Endothelial cell (in vitro differentiated cells): ENCODE results near the gene PRMT6. TPM values are rescaled to one million over a fixed set of nuclear protein-coding genes. Genes with fewer than 3 reads are reported as not detected.
"Not testable (repeated sequence)": the region's sequence is repeated elsewhere in the genome, so short reads cannot be mapped to it uniquely, and the experiment has no call there.

Experiments used
- DNase-seq: peaks from one replicate; pipeline ENCODE4 v3.0.0; 2021; ENCODE audit warnings: low spot score
- H3K27ac Mint-ChIP-seq: one replicate; pipeline ENCODE4 v1.8.0; 2021; ENCODE audit warnings: mixed read lengths, inconsistent platforms; ENCODE audit not compliant: unreplicated experiment
- H3K27me3 Mint-ChIP-seq: one replicate; pipeline ENCODE4 v1.8.0; 2021; ENCODE audit warnings: mild to moderate bottlenecking, moderate library complexity, mixed read lengths, inconsistent platforms; ENCODE audit not compliant: unreplicated experiment
- H3K36me3 Mint-ChIP-seq: one replicate; pipeline ENCODE4 v1.8.0; 2021; ENCODE audit warnings: mild to moderate bottlenecking, low read depth, mixed read lengths, inconsistent platforms; ENCODE audit not compliant: unreplicated experiment
- H3K4me1 Mint-ChIP-seq: one replicate; pipeline ENCODE4 v1.8.0; 2021; ENCODE audit warnings: mild to moderate bottlenecking, mixed read lengths, inconsistent platforms; ENCODE audit not compliant: unreplicated experiment
- H3K4me3 Mint-ChIP-seq: one replicate; pipeline ENCODE4 v1.8.0; 2021; ENCODE audit warnings: mild to moderate bottlenecking, mixed read lengths, inconsistent platforms; ENCODE audit not compliant: unreplicated experiment
- H3K9me3 Mint-ChIP-seq: one replicate; pipeline ENCODE4 v1.8.0; 2021; ENCODE audit warnings: mixed read lengths, inconsistent platforms; ENCODE audit not compliant: unreplicated experiment
- total RNA-seq: library from RNA; stranded (reverse); fragmentation: NEBNext Ultra II Directional; extraction: Animal tissue kit (Norgen Biotek cat#: 25700); gene quantifications from one replicate; pipeline ENCODE4 v1.2.1, GENCODE V29; 2021; ENCODE audit not compliant: unreplicated experiment
- TF ChIP-seq, protein P1 (sequence below): fragments of 200-600 bp; sonication (generic); IDR thresholded peaks from one replicate; pipeline ENCODE4 v1.5.0; 2021; ENCODE audit warnings: antibody characterized with exemption; ENCODE audit not compliant: unreplicated experiment

PRMT6 gene
- total RNA-seq, 1 donor from 2014 or later = 14.0 TPM

DNA sequence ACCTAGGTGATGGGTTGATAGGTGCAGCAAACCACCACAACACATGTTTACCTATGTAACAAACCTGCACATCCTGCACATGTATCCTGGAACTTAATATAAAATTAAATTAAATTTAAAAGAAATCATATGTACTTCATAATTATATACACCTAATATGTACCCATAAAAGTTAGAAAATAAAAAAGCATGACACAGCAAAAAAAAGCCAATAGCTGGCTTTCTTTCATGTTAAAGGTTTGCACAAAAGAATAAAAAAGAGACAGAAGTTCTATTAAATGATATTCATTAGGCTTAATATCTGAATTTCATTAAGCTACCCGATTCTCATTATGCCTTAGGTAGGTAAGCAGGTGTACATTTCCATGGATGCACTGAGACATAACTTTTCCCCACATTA, 5.2 kb upstream of the PRMT6 start:
- no peak overlapping the region for H3K4me3 Mint-ChIP-seq
- no peaks in the 10 kb centered on the region for H3K36me3 Mint-ChIP-seq
- no peaks in the 10 kb centered on the region for H3K9me3 Mint-ChIP-seq
- TF ChIP-seq, protein P1, sequence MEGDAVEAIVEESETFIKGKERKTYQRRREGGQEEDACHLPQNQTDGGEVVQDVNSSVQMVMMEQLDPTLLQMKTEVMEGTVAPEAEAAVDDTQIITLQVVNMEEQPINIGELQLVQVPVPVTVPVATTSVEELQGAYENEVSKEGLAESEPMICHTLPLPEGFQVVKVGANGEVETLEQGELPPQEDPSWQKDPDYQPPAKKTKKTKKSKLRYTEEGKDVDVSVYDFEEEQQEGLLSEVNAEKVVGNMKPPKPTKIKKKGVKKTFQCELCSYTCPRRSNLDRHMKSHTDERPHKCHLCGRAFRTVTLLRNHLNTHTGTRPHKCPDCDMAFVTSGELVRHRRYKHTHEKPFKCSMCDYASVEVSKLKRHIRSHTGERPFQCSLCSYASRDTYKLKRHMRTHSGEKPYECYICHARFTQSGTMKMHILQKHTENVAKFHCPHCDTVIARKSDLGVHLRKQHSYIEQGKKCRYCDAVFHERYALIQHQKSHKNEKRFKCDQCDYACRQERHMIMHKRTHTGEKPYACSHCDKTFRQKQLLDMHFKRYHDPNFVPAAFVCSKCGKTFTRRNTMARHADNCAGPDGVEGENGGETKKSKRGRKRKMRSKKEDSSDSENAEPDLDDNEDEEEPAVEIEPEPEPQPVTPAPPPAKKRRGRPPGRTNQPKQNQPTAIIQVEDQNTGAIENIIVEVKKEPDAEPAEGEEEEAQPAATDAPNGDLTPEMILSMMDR = no peak
- no peak for DNase-seq
- no peaks in the 10 kb centered on the region for H3K4me1 Mint-ChIP-seq
- peaks cover 9% of the 10 kb centered on the region for H3K27me3 Mint-ChIP-seq
- H3K27ac Mint-ChIP-seq = no peak overlapping the region

DNA sequence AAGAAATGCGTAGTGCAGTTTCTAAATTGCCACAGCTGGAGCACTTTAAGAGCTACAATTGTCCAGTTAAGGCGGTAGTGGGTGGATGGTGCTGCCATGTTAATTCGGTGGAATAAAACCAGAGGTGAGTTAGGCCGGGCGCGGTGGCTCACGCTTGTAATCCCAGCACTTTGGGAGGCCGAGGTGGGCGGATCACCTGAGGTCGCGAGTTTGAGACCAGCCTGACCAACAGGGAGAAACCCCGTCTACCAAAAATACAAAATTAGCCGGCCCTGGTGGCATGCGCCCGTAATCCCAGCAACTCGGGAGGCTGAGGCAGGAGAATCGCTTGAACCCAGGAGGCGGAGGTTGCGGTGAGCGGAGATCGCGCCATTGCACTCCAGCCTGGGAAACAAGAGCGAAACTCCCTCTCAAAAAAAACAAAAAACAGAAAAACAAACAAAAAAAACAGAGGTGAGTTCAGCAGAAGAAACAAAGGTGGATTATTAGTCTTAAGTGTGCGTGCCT, 502 bp upstream of the PRMT6 start:
- not testable (repeated sequence) for H3K36me3 Mint-ChIP-seq, H3K9me3 Mint-ChIP-seq, H3K4me1 Mint-ChIP-seq, DNase-seq
- Mint-ChIP-seq H3K27ac (peak overlapping the region; percentile 87), H3K27me3 (peaks cover 14% of the 10 kb centered on the region), H3K4me3 (peak overlapping the region; percentile 95)

DNA sequence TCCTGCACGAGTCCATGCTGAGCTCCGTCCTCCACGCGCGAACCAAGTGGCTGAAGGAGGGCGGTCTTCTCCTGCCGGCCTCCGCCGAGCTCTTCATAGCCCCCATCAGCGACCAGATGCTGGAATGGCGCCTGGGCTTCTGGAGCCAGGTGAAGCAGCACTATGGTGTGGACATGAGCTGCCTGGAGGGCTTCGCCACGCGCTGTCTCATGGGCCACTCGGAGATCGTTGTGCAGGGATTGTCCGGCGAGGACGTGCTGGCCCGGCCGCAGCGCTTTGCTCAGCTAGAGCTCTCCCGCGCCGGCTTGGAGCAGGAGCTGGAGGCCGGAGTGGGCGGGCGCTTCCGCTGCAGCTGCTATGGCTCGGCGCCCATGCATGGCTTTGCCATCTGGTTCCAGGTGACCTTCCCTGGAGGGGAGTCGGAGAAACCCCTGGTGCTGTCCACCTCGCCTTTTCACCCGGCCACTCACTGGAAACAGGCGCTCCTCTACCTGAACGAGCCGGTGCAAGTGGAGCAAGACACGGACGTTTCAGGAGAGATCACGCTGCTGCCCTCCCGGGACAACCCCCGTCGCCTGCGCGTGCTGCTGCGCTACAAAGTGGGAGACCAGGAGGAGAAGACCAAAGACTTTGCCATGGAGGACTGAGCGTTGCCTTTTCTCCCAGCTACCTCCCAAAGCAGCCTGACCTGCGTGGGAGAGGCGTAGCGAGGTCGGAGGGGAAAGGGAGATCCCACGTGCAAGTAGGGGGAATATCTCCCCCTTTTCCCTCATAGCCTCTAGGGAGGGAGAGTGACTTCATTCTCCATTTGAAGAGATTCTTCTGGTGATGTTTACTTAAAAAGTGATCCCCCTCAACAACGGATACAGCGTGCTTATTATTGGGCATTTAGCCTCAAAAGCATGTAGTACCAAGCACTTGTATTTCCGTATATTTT, 991 bp downstream of the PRMT6 start:
- peak overlapping the region; percentile 95 for H3K4me3 Mint-ChIP-seq
- no peak overlapping the region for H3K27ac Mint-ChIP-seq
- peaks cover 9% of the 10 kb centered on the region for H3K4me1 Mint-ChIP-seq
- H3K27me3 Mint-ChIP-seq = peaks cover 14% of the 10 kb centered on the region
- no peaks in the 10 kb centered on the region for H3K36me3 Mint-ChIP-seq
- DNase-seq = peak; percentile 58
- no peaks in the 10 kb centered on the region for H3K9me3 Mint-ChIP-seq
- TF ChIP-seq, protein P1 = no peak

DNA sequence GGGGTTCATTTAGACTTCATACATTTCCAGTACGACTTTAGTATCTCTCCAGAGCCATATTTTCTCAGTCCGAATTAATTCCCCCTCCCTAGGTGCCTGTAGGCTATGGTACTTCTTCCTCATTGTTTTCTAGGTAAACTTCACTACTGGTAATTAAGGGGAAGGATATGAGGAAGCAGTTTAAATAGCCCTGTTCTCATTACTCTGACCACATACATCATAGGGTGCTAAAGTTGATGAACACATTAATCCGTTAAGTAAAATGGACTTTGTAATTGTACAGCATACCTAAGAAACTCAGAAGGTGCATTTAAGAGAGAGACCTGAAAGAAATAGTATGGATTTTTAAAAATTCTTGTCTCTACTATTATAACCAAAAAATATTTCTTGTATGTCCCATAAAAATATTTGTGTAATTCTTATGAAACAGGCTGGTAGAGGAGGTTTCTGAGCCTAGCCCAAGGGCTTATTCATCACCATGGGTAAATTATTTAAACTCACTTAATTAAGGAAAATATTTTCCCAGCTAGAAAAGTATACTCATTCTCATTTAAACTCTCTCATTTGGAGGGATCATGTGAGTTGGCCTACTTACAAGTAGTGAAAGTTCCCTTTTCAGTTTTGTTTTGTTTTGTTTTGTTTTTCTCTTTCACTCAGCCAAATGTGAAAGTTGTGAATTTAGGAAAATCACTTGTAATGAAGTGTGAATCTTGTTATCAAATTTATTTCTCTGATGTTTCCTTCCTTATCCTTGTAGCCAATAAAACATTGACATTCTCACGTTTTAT, 2.0 kb downstream of the PRMT6 start:
- Mint-ChIP-seq H3K4me1 (peaks cover 9% of the 10 kb centered on the region), H3K27ac (no peak overlapping the region), H3K4me3 (peak overlapping the region; percentile 95), H3K27me3 (peaks cover 14% of the 10 kb centered on the region), H3K36me3 (no peaks in the 10 kb centered on the region), H3K9me3 (no peaks in the 10 kb centered on the region)
- DNase-seq = no peak
- TF ChIP-seq, protein P1 = no peak

DNA sequence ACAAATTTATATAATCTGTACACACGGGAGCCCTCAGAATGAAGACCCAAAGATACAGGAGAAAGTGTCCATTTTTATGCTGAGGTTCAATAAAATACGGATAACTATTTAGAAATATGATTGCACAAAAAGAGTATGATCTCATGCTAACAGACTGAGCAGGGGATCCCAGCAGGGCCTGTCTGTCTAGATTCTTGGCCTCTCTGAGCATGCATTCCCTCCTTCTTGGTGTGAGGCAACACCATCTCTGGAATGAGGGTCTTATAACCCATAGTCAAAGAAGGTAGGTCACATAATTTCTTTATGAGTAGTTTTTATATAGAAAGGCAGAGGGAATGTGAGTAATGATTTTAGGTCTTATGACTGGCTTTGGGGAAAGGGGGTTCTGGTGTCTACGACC, 5.4 kb downstream of the PRMT6 start:
- DNase-seq = no peak
- Mint-ChIP-seq H3K36me3 (no peaks in the 10 kb centered on the region), H3K9me3 (no peaks in the 10 kb centered on the region), H3K27me3 (peaks cover 5% of the 10 kb centered on the region), H3K27ac (no peak overlapping the region), H3K4me3 (no peak overlapping the region), H3K4me1 (peaks cover 9% of the 10 kb centered on the region)
- TF ChIP-seq, protein P1 = no peak
